Right lobe of liver (tissue), 4 donors: Measurements from ENCODE around the gene RAB25.

Experiments used
- POLR2A ChIP-seq: fragments of 450-650 bp; IDR thresholded peaks from one replicate; pipeline ENCODE4 v1.6.1; 2017; ENCODE audit warnings: antibody characterized with exemption, mild to moderate bottlenecking
- TF ChIP-seq, protein P1 (sequence below), 4 donors: fragments of 200-600 bp in 3 of 4; fragments of 450-650 bp in 1 of 4; IDR thresholded peaks; one replicate each; pipeline versions ENCODE4 v1.5.1 to v1.8.0; 2016 to 2022; ENCODE audit warnings: antibody characterized with exemption in 4 of 4, mild to moderate bottlenecking in 2 of 4
- donor health status: DM: no; HTN: no; CAD: no.
- donor health status: DM: no; HTN: no; CAD: no.
- donor health status: DM: no; HTN: yes; CAD: no.

DNA sequence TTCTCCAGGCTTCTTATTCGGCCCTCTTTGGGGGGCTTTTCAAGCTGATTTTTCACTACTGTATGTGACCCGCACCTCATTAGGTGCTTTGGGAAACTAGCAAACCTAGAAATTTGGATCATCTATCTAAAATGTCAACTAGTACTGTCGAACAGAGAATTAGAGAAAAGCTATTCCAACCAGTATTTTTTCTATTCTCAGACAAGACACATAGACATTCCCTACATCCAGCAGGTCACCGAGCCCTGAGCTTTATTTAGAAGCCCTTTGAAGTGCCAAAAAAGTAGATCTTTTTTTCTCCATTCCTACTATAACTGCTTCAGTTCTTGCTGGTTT is 39.9 kb upstream of the RAB25 start:
- TF ChIP-seq, protein P1, sequence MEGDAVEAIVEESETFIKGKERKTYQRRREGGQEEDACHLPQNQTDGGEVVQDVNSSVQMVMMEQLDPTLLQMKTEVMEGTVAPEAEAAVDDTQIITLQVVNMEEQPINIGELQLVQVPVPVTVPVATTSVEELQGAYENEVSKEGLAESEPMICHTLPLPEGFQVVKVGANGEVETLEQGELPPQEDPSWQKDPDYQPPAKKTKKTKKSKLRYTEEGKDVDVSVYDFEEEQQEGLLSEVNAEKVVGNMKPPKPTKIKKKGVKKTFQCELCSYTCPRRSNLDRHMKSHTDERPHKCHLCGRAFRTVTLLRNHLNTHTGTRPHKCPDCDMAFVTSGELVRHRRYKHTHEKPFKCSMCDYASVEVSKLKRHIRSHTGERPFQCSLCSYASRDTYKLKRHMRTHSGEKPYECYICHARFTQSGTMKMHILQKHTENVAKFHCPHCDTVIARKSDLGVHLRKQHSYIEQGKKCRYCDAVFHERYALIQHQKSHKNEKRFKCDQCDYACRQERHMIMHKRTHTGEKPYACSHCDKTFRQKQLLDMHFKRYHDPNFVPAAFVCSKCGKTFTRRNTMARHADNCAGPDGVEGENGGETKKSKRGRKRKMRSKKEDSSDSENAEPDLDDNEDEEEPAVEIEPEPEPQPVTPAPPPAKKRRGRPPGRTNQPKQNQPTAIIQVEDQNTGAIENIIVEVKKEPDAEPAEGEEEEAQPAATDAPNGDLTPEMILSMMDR (IDR thresholded peaks at IDR 0.05): no peak
- no peak for TF ChIP-seq POLR2A
